Measurements from ENCODE around the gene MDK. TPM values are rescaled to one million over a fixed set of nuclear protein-coding genes. Genes with fewer than 3 reads are reported as not detected.

The MDK gene
- total and polyA plus RNA-seq, 2 of the 13 experiments (the other 11 are each of a cell fraction or from before 2014, with no cell fraction given), result 312 to 407 TPM

DNA sequence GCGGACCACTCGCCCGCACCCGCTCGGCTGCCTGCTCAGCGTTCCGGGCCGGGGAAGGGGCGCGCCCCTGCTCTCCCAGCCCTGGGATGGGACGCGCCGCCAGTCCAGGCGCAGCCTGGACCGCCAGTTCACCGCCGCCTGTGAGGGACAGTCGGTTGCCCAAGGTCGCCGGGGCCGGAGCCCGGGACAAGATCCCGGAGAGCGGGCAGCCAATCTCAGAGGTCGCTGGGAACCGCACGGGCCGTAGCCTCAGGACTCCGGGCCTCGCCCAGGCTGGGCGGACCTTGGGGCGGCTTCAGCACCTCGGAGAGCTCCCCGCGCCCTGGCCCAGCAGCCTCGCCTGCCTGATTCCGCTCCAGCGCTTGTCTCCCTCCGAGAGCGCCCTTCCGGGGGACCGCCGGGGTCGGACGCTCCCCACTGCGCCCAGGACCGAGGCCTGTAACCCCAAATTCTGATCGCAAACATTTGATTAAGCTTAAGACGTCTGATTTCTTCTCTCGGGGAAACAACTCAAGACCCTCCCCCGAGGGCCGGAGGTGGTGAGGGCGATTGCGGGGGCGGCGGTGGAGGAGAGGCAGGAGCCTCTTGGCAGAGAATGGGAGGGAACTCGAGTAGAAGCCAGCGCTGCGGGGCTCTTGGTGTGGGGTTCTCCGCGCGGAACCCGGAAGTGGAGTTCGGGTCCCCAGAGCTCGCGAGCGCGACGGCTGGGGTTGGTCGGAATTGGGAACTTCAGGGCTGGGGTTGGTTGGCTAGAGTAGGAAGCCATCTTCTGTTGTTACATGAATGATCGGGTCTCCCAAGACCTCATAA lies 11.2 kb downstream of the MDK start (continued):
- TF ChIP-seq, protein P1, sequence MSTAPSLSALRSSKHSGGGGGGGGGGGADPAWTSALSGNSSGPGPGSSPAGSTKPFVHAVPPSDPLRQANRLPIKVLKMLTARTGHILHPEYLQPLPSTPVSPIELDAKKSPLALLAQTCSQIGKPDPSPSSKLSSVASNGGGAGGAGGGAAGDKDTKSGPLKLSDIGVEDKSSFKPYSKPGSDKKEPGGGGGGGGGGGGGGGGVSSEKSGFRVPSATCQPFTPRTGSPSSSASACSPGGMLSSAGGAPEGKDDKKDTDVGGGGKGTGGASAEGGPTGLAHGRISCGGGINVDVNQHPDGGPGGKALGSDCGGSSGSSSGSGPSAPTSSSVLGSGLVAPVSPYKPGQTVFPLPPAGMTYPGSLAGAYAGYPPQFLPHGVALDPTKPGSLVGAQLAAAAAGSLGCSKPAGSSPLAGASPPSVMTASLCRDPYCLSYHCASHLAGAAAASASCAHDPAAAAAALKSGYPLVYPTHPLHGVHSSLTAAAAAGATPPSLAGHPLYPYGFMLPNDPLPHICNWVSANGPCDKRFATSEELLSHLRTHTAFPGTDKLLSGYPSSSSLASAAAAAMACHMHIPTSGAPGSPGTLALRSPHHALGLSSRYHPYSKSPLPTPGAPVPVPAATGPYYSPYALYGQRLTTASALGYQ (CRISPR knock-in tag; IDR thresholded peaks at IDR 0.05), result peak; percentile 95
- TF ChIP-seq PCBP1 (IDR thresholded peaks at IDR 0.05; ENCODE audit: borderline replicate concordance, low read depth, low read length) (0 out of 2 replicates have a peak, but pooled peaks have one; percentile 28), U2AF1 (optimal IDR thresholded peaks at IDR 0.05; ENCODE audit: low read depth, low read length) (no peak), AKAP8 (CRISPR knock-in tag; IDR thresholded peaks at IDR 0.05) (peak; percentile 36; the same call in 1 of the 2 replicates), POLR2A (IDR thresholded peaks at IDR 0.05; ENCODE audit: insufficient read depth in 1 of 2, low read depth in 2 of 2, low read length in 2 of 2) (no peak), JUNB (CRISPR knock-in tag; IDR thresholded peaks at IDR 0.05; ENCODE audit: borderline replicate concordance) (peak; percentile 55; the same call in 1 of the 2 replicates), MED13 (CRISPR knock-in tag; IDR thresholded peaks at IDR 0.05) (peak; percentile 94), ZNF232 (CRISPR knock-in tag; IDR thresholded peaks at IDR 0.05; ENCODE audit: borderline replicate concordance) (peak; percentile 99), NCOR1 (IDR thresholded peaks at IDR 0.05; ENCODE audit: borderline replicate concordance, low read length) (no peak), NONO (IDR thresholded peaks at IDR 0.05) (no peak), NONO (CRISPR knock-in tag; conservative IDR thresholded peaks at IDR 0.05) (peak; percentile 65; the same call in 1 of the 2 replicates), KMT2A (CRISPR knock-in tag; IDR thresholded peaks at IDR 0.05) (peak; percentile 76; the same call in 1 of the 2 replicates), KLF16 (CRISPR knock-in tag; IDR thresholded peaks at IDR 0.05) (peak in 1 of 2 experiments; percentile 99; a peak in 2 of 4 replicates), CBX1 (IDR thresholded peaks at IDR 0.05; ENCODE audit: low read depth) (no peak), ARNTL (CRISPR knock-in tag; IDR thresholded peaks at IDR 0.05) (peak; percentile 90), CHD2 (IDR thresholded peaks at IDR 0.05; ENCODE audit: low read depth, low read length) (no peak), GABPA (IDR thresholded peaks at IDR 0.05; ENCODE audit: low read depth, low read length) (no peak), GABPA (CRISPR knock-in tag; IDR thresholded peaks at IDR 0.05; ENCODE audit: low read depth) (0 out of 2 replicates have a peak, but pooled peaks have one; percentile 14), SOX5 (CRISPR knock-in tag; IDR thresholded peaks at IDR 0.05; ENCODE audit: borderline replicate concordance) (peak; percentile 72; the same call in 1 of the 2 replicates)
- TF ChIP-seq, protein P2, sequence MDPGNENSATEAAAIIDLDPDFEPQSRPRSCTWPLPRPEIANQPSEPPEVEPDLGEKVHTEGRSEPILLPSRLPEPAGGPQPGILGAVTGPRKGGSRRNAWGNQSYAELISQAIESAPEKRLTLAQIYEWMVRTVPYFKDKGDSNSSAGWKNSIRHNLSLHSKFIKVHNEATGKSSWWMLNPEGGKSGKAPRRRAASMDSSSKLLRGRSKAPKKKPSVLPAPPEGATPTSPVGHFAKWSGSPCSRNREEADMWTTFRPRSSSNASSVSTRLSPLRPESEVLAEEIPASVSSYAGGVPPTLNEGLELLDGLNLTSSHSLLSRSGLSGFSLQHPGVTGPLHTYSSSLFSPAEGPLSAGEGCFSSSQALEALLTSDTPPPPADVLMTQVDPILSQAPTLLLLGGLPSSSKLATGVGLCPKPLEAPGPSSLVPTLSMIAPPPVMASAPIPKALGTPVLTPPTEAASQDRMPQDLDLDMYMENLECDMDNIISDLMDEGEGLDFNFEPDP (CRISPR knock-in tag; conservative IDR thresholded peaks at IDR 0.05), result peak; percentile 99; the same call in 1 of the 2 replicates
- TF ChIP-seq, protein P3, sequence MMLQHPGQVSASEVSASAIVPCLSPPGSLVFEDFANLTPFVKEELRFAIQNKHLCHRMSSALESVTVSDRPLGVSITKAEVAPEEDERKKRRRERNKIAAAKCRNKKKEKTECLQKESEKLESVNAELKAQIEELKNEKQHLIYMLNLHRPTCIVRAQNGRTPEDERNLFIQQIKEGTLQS (CRISPR knock-in tag; IDR thresholded peaks at IDR 0.05), result peak; percentile 86
- TF ChIP-seq, protein P4, sequence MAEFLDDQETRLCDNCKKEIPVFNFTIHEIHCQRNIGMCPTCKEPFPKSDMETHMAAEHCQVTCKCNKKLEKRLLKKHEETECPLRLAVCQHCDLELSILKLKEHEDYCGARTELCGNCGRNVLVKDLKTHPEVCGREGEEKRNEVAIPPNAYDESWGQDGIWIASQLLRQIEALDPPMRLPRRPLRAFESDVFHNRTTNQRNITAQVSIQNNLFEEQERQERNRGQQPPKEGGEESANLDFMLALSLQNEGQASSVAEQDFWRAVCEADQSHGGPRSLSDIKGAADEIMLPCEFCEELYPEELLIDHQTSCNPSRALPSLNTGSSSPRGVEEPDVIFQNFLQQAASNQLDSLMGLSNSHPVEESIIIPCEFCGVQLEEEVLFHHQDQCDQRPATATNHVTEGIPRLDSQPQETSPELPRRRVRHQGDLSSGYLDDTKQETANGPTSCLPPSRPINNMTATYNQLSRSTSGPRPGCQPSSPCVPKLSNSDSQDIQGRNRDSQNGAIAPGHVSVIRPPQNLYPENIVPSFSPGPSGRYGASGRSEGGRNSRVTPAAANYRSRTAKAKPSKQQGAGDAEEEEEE (CRISPR knock-in tag; IDR thresholded peaks at IDR 0.05; ENCODE audit: borderline replicate concordance), result no peak

Measured in HepG2 (cell line).